Testis (tissue), 2 donors: Measurements from ENCODE around the gene CCDC33.

Source experiments
- POLR2A ChIP-seq: fragments of 450-650 bp; IDR thresholded peaks from one replicate; pipeline ENCODE4 v1.6.1; 2017; ENCODE audit warnings: antibody characterized with exemption, mild to moderate bottlenecking, moderate library complexity
- TF ChIP-seq, protein P1 (sequence below), 3 experiments: fragments of 450-650 bp in 2 of 3; fragments of 200-600 bp in 1 of 3; sonication (generic) in 1 of 3; IDR thresholded peaks; one replicate each; pipeline ENCODE4 v1.5.1; 2016 to 2019; ENCODE audit warnings: antibody characterized with exemption in 3 of 3, mild to moderate bottlenecking in 2 of 3, moderate library complexity in 1 of 3

DNA sequence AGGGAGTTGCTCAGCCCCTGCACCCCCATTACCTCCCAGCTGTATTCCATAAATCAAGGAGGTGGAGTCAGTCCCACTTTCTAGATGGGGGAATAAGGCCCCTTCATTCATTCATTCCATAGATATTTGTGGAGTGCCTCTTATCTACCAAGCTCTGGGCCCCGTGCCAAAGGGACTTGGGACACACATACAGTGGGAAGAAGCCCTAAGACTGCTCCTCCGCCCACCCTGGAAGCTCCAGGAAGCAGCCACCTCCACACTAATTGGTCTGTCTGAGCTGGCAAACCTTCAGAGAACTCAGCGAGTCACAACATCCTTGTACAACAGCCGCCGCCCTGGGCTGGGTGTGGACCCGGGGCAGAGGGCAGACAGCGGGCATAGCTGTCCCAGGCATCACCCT is 40.0 kb upstream of the CCDC33 start:
- TF ChIP-seq, protein P1, sequence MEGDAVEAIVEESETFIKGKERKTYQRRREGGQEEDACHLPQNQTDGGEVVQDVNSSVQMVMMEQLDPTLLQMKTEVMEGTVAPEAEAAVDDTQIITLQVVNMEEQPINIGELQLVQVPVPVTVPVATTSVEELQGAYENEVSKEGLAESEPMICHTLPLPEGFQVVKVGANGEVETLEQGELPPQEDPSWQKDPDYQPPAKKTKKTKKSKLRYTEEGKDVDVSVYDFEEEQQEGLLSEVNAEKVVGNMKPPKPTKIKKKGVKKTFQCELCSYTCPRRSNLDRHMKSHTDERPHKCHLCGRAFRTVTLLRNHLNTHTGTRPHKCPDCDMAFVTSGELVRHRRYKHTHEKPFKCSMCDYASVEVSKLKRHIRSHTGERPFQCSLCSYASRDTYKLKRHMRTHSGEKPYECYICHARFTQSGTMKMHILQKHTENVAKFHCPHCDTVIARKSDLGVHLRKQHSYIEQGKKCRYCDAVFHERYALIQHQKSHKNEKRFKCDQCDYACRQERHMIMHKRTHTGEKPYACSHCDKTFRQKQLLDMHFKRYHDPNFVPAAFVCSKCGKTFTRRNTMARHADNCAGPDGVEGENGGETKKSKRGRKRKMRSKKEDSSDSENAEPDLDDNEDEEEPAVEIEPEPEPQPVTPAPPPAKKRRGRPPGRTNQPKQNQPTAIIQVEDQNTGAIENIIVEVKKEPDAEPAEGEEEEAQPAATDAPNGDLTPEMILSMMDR (IDR thresholded peaks at IDR 0.05), result no peak
- TF ChIP-seq POLR2A, result no peak
